ENCODE data around the gene C18orf63. TPM values are rescaled to one million over a fixed set of nuclear protein-coding genes. Genes with fewer than 3 reads are reported as not detected.

Gene C18orf63
- total RNA-seq, 2 experiments from 2014 or later, result not detected

DNA sequence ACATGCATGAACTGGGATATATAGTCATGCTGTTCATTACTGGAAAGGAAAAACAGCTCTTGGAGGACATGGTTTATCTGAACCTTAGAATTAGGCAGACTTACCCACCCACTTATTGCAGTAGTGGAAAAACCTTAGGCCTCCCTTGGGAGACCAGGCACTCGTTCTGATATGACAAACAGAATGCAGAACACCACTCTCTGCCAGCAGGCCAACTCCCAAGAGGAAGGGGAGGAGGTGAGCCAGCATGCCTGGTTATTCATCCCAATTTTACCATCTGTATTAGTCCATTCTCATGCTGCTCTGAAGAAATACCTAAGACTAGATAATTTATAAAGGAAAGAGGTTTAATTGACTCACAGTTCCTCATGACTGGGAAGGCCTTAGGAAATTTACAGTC lies 17.5 kb downstream of the C18orf63 start:
- DNase-seq, result no peak
- TF ChIP-seq, protein P1, sequence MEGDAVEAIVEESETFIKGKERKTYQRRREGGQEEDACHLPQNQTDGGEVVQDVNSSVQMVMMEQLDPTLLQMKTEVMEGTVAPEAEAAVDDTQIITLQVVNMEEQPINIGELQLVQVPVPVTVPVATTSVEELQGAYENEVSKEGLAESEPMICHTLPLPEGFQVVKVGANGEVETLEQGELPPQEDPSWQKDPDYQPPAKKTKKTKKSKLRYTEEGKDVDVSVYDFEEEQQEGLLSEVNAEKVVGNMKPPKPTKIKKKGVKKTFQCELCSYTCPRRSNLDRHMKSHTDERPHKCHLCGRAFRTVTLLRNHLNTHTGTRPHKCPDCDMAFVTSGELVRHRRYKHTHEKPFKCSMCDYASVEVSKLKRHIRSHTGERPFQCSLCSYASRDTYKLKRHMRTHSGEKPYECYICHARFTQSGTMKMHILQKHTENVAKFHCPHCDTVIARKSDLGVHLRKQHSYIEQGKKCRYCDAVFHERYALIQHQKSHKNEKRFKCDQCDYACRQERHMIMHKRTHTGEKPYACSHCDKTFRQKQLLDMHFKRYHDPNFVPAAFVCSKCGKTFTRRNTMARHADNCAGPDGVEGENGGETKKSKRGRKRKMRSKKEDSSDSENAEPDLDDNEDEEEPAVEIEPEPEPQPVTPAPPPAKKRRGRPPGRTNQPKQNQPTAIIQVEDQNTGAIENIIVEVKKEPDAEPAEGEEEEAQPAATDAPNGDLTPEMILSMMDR (IDR thresholded peaks at IDR 0.05), result no peak
- no peak overlapping the region for H3K4me3 ChIP-seq (ENCODE audit: low read length)
- H3K9me3 Mint-ChIP-seq, result no peaks in the 10 kb centered on the region
- no peaks in the 10 kb centered on the region for H3K4me1 ChIP-seq (ENCODE audit: insufficient read depth, low read length)
- no peak overlapping the region for H3K27ac ChIP-seq (ENCODE audit: low read depth in 1 of 2, low read length in 2 of 2)
- peaks cover 4% of the 10 kb centered on the region for H3K27me3 Mint-ChIP-seq
- ATAC-seq (ENCODE audit: poor library complexity), result no peak
- H3K4me1 Mint-ChIP-seq (ENCODE audit: low read depth), result no peaks in the 10 kb centered on the region
- ChIA-PET CTCF (interaction anchor here (1.0 kb wide), 1 partner anchor 9 kb away, joined by 3 read pairs; no protein-coding TSS in a partner anchor), POLR2A (no interaction called here)
- no peaks in the 10 kb centered on the region for H3K36me3 ChIP-seq (ENCODE audit: insufficient read depth, low read length)
- intact Hi-C loops (cut with DNase I, micrococcal nuclease), result no loop called here
- no peak overlapping the region for H3K4me3 Mint-ChIP-seq
- H3K36me3 Mint-ChIP-seq (ENCODE audit: low read depth), result no peaks in the 10 kb centered on the region
- H3K27ac Mint-ChIP-seq, result no peak overlapping the region
- no peaks in the 10 kb centered on the region for H3K9me3 ChIP-seq (ENCODE audit: control insufficient read depth in 1 of 2, insufficient read depth in 1 of 2, low read length in 2 of 2)
- H3K27me3 ChIP-seq (ENCODE audit: control insufficient read depth in 1 of 2, insufficient read depth in 2 of 2, low read length in 2 of 2), result peaks cover 0 to 13% of the 10 kb centered on the region in 2 experiments

DNA sequence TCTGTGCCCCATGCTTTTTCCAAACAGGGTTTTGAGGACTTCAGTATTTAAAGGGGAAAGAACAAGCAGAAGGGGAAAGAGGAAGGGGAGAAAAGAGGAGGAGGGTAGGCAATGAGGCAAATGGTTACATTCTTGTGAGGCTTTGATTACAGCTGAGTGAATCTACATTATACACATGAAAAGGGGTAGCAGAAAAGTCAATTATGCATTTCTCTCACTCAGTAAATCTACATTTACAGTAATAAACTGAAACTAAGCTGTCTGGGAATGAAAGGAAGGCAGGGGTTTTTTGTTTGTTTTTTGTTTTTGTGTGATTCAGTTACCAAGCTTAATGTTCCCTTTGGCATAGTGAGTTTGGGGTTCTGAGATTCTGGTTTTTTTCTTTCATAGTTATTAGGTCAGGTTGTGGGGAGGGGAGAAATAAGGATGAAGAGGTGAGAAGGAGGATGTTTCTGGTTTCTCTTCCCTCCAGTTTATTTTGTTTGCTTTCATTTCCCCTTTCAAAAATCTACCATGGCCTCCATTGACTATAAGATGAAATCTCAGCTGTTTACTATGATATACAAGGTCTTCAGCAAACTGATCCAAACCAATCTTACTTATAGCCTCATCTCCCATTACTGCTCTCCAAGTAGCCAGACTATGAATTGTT lies 18.7 kb downstream of the C18orf63 start:
- intact Hi-C loops (cut with DNase I, micrococcal nuclease), result no loop called here
- CTCF ChIA-PET, result interaction anchor here (1.0 kb wide), 1 partner anchor 8 kb away, joined by 3 read pairs; no protein-coding TSS in a partner anchor
- ATAC-seq (ENCODE audit: poor library complexity) (no peak), DNase-seq (no peak)
- no peaks in the 10 kb centered on the region for H3K9me3 Mint-ChIP-seq
- Histone ChIP-seq H3K27me3 (ENCODE audit: control insufficient read depth in 1 of 2, insufficient read depth in 2 of 2, low read length in 2 of 2) (peaks cover 0 to 15% of the 10 kb centered on the region in 2 experiments), H3K9me3 (ENCODE audit: control insufficient read depth in 1 of 2, insufficient read depth in 1 of 2, low read length in 2 of 2) (no peaks in the 10 kb centered on the region), H3K4me3 (ENCODE audit: low read length) (no peak overlapping the region), H3K36me3 (ENCODE audit: insufficient read depth, low read length) (no peaks in the 10 kb centered on the region), H3K27ac (ENCODE audit: low read depth in 1 of 2, low read length in 2 of 2) (no peak overlapping the region), H3K4me1 (ENCODE audit: insufficient read depth, low read length) (no peaks in the 10 kb centered on the region)
- peaks cover 10% of the 10 kb centered on the region for H3K27me3 Mint-ChIP-seq
- H3K36me3 Mint-ChIP-seq (ENCODE audit: low read depth), result no peaks in the 10 kb centered on the region
- TF ChIP-seq, protein P1 (IDR thresholded peaks at IDR 0.05), result no peak
- H3K4me1 Mint-ChIP-seq (ENCODE audit: low read depth), result no peaks in the 10 kb centered on the region
- POLR2A ChIA-PET, result no interaction called here
- no peak overlapping the region for H3K27ac Mint-ChIP-seq
- H3K4me3 Mint-ChIP-seq, result no peak overlapping the region

DNA sequence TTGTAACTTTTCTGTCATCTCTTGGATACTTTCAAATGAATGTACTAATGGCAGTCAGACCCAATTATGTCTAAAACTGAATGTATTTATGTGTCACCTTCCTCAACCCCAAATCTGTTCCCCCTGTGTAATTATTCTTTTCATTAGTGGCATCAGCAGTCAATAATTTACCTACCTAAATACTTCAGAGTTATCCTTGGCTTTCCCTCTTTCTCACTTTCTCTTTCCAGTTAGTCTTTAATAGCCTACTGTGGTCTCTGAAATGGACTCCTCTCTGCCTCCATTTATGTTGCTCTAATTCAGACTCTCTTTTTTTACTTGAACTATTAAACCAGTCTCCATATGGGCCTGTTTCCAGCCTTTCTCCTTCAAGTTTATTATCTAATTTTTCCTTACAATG lies 21.0 kb downstream of the C18orf63 start:
- Mint-ChIP-seq H3K4me1 (ENCODE audit: low read depth) (no peaks in the 10 kb centered on the region), H3K9me3 (no peaks in the 10 kb centered on the region), H3K27ac (no peak overlapping the region), H3K27me3 (peaks cover 10% of the 10 kb centered on the region), H3K36me3 (ENCODE audit: low read depth) (no peaks in the 10 kb centered on the region), H3K4me3 (no peak overlapping the region)
- ChIA-PET POLR2A (no interaction called here), CTCF (no interaction called here)
- no peak overlapping the region for H3K4me3 ChIP-seq (ENCODE audit: low read length)
- TF ChIP-seq, protein P1 (IDR thresholded peaks at IDR 0.05), result no peak
- no peaks in the 10 kb centered on the region for H3K9me3 ChIP-seq (ENCODE audit: control insufficient read depth in 1 of 2, insufficient read depth in 1 of 2, low read length in 2 of 2)
- ATAC-seq (ENCODE audit: poor library complexity), result no peak
- no peaks in the 10 kb centered on the region for H3K36me3 ChIP-seq (ENCODE audit: insufficient read depth, low read length)
- intact Hi-C loops (cut with DNase I, micrococcal nuclease), result loop anchor here in 1 of 2 experiments (5.0 kb wide), 1 partner anchor 94 kb away; no protein-coding TSS in a partner anchor
- no peak for DNase-seq
- no peaks in the 10 kb centered on the region for H3K4me1 ChIP-seq (ENCODE audit: insufficient read depth, low read length)
- H3K27ac ChIP-seq (ENCODE audit: low read depth in 1 of 2, low read length in 2 of 2), result no peak overlapping the region
- H3K27me3 ChIP-seq (ENCODE audit: control insufficient read depth in 1 of 2, insufficient read depth in 2 of 2, low read length in 2 of 2), result peaks cover 0 to 14% of the 10 kb centered on the region in 2 experiments
